ENCODE measurements around the gene F8. TPM values are rescaled to one million over a fixed set of nuclear protein-coding genes. Genes with fewer than 3 reads are reported as not detected.

The F8 gene
- total and polyA plus RNA-seq, 2 donors from 2014 or later = 15.1 to 41.3 TPM

DNA sequence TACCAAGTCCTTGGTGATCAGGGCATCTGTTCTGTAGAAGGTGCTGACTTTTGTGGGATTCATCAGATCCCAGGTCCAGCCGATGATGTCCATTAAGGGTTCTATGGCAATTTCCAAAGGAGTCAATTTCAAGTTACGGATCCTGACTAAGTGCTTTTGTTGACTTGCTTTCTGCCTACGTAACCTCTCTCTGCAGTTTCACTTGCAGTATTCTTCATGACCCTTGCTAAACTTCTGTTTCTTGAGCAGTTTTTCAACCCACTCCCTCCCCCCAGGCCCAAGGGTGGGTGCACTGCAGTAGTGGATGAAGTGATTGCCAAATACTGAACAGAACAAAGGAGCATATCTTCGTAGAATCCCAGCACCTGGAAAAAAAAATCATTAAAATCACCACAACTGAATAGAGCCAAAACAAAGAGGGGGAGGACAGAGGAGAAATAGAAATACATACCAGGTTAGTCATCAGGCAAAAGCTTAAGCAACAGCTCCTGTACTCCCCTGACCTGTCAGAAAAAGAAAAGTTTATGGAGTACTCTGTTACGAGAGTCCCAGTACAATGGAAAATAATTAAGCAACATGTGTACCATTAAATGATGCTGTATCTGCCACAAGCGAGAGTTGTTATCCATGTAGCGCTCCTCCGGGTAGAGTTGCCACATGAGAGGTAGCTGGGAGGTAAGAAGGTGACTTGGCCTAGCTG is 42.7 kb upstream of the F8 start:
- TF ChIP-seq, protein P1, sequence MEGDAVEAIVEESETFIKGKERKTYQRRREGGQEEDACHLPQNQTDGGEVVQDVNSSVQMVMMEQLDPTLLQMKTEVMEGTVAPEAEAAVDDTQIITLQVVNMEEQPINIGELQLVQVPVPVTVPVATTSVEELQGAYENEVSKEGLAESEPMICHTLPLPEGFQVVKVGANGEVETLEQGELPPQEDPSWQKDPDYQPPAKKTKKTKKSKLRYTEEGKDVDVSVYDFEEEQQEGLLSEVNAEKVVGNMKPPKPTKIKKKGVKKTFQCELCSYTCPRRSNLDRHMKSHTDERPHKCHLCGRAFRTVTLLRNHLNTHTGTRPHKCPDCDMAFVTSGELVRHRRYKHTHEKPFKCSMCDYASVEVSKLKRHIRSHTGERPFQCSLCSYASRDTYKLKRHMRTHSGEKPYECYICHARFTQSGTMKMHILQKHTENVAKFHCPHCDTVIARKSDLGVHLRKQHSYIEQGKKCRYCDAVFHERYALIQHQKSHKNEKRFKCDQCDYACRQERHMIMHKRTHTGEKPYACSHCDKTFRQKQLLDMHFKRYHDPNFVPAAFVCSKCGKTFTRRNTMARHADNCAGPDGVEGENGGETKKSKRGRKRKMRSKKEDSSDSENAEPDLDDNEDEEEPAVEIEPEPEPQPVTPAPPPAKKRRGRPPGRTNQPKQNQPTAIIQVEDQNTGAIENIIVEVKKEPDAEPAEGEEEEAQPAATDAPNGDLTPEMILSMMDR (IDR thresholded peaks at IDR 0.05; ENCODE audit: borderline replicate concordance, extremely low read depth, insufficient read depth) = no peak
- intact Hi-C loops (cut with DNase I) = no loop called here
- no peaks in the 10 kb centered on the region for H3K4me1 ChIP-seq (ENCODE audit: control insufficient read depth in 2 of 3, insufficient read depth in 2 of 3, low read depth in 1 of 3, low read length in 3 of 3)
- no peak overlapping the region for H3K9ac ChIP-seq (ENCODE audit: low read length in 3 of 3)
- no peak for FAIRE-seq
- no peaks in the 10 kb centered on the region for H3K36me3 ChIP-seq (ENCODE audit: control insufficient read depth in 2 of 3, insufficient read depth in 3 of 3, low read length in 3 of 3)
- peak in 1 of 5 donors; percentile 30 for DNase-seq
- no peaks in the 10 kb centered on the region for H3K9me3 ChIP-seq (ENCODE audit: control insufficient read depth in 2 of 3, insufficient read depth in 1 of 3, low read length in 3 of 3)
- no peak overlapping the region for H3K27ac ChIP-seq (ENCODE audit: low read depth in 2 of 2, low read length in 2 of 2)
- no peak overlapping the region for H3K4me3 ChIP-seq (ENCODE audit: low read length in 3 of 3)
- H3K27me3 ChIP-seq (ENCODE audit: control insufficient read depth, insufficient read depth, low read length) = no peaks in the 10 kb centered on the region

DNA sequence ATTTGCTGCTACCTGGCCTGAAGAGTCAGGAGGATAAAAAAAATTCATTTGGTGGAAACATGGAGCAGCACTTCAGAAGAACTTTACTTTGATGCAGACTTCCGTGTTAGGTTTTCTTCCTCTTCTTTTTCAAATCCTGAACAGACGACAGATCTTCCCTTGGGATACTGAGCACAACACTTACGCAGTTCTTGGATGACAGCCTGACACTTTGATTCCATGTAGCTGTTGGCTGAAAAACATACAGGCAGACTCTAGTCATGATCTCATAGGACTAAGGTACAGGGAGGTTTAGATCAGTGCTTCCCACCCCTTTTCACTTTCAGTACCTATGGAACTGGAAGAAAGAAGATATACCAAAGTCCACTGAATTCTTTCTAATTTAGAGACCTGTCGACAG is 39.2 kb upstream of the F8 start:
- intact Hi-C loops (cut with DNase I) = no loop called here
- no peak overlapping the region for H3K4me3 ChIP-seq (ENCODE audit: low read length in 3 of 3)
- H3K36me3 ChIP-seq (ENCODE audit: control insufficient read depth in 2 of 3, insufficient read depth in 3 of 3, low read length in 3 of 3) = no peaks in the 10 kb centered on the region
- DNase-seq (no peak), FAIRE-seq (no peak)
- H3K9me3 ChIP-seq (ENCODE audit: control insufficient read depth in 2 of 3, insufficient read depth in 1 of 3, low read length in 3 of 3) = no peaks in the 10 kb centered on the region
- no peak overlapping the region for H3K9ac ChIP-seq (ENCODE audit: low read length in 3 of 3)
- no peak overlapping the region for H3K27ac ChIP-seq (ENCODE audit: low read depth in 2 of 2, low read length in 2 of 2)
- H3K27me3 ChIP-seq (ENCODE audit: control insufficient read depth, insufficient read depth, low read length) = no peaks in the 10 kb centered on the region
- TF ChIP-seq, protein P1 (IDR thresholded peaks at IDR 0.05; ENCODE audit: borderline replicate concordance, extremely low read depth, insufficient read depth) = no peak
- H3K4me1 ChIP-seq (ENCODE audit: control insufficient read depth in 2 of 3, insufficient read depth in 2 of 3, low read depth in 1 of 3, low read length in 3 of 3) = peaks cover 0 to 3% (median 0%) of the 10 kb centered on the region in 3 donors

DNA sequence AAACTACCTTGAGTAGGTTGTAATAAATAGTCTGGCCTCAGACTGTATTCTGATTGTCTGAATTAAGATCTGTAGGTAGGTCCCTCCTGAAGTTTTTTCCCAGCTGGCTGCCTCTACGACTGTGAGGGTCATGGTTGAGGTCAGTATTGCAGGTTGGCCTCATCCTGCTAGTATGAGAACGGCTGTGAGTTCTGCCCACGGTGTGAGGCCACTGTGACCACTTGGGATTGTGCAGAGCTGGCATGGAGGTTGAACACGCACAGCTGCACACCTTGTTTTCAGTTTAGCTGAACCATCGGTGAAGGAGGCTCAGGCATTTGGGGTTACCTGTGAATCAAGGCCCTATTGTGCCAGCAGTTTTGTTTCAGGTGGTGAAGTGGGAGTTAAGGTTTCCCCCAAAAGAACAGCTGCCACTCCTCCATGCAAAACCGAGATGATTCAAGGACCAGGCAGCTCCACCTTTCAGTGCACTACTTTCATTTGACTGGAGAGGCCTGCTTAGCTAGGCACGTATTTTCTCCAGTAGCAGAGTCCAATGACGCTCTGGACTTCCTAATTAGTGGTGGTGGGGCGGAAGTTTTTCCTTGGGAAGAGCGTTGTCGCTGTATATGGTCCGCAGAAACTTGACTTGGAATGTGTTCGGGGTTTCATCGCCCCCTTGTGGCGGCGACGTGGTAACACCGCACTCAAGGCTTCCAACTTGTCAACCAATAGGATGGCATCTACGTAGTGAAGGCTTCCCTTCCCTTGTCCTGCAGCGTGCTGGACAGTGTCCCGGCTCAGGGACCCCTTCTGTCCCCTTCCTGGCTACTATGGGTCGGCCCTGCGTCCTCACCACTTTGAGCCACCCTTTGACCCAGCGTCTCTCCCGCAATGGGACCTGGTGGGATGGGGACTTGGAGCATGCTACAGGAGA is 34.6 kb upstream of the F8 start:
- intact Hi-C loops (cut with DNase I) = no loop called here

More for the DNA sequence above, 34.6 kb upstream of the F8 start:
- Histone ChIP-seq H3K4me3 (ENCODE audit: low read length in 3 of 3) (peak overlapping the region in 1 of 3 donors; percentile 47), H3K36me3 (ENCODE audit: control insufficient read depth in 2 of 3, insufficient read depth in 3 of 3, low read length in 3 of 3) (no peaks in the 10 kb centered on the region), H3K4me1 (ENCODE audit: control insufficient read depth in 2 of 3, insufficient read depth in 2 of 3, low read depth in 1 of 3, low read length in 3 of 3) (peaks cover 0 to 10% (median 0%) of the 10 kb centered on the region in 3 donors), H3K9ac (ENCODE audit: low read length in 3 of 3) (no peak overlapping the region), H3K27me3 (ENCODE audit: control insufficient read depth, insufficient read depth, low read length) (no peaks in the 10 kb centered on the region), H3K27ac (ENCODE audit: low read depth in 2 of 2, low read length in 2 of 2) (no peak overlapping the region), H3K9me3 (ENCODE audit: control insufficient read depth in 2 of 3, insufficient read depth in 1 of 3, low read length in 3 of 3) (no peaks in the 10 kb centered on the region)
- TF ChIP-seq, protein P1 (IDR thresholded peaks at IDR 0.05; ENCODE audit: borderline replicate concordance, extremely low read depth, insufficient read depth) = peak; percentile 75
- peak; percentile 96 for FAIRE-seq
- peak; percentile 72 to 83 (median 80) for DNase-seq

Measured in kidney (tissue), 14 donors.